Measurements from ENCODE around the gene NPEPPS.

NPEPPS gene

DNA sequence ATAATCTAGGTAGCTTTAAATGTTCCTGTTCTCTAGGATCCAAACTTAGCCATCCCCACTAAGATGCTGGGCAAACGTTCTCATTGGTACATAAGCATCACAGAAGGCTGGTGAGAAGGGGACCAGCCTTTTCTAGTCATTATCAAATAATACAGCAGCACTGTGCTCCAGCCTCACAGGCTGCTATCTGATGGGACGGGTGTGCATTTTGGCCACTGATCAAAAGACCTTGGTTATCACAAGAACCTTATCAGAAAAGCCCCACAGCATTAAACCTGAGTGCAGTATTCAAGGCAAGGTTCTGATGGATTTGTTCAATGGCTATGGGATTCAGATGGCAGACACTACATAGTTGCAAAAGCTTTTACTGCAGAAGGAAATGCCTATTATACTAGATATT lies 99.7 kb downstream of the NPEPPS start:
- DNase-seq: no peak

DNA sequence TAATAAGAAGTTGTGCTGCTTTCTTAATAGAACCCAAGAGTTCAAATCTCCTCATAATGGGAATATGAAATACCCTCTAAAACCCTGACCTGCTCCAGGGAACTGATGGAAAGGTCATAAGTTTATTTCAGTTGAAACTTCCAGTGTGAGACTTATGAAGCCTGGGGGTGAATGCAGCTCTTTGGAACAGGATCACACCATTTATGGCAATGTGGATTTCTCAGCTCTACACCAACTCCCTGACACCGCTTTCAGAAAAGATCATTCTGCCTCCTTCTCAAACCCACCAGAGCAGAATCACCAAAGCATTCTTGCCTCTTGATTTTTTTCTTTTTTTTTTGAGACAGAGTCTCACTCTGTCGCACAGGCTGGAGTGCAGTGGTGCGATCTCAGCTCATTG lies 102.1 kb downstream of the NPEPPS start:
- no peak for DNase-seq

DNA sequence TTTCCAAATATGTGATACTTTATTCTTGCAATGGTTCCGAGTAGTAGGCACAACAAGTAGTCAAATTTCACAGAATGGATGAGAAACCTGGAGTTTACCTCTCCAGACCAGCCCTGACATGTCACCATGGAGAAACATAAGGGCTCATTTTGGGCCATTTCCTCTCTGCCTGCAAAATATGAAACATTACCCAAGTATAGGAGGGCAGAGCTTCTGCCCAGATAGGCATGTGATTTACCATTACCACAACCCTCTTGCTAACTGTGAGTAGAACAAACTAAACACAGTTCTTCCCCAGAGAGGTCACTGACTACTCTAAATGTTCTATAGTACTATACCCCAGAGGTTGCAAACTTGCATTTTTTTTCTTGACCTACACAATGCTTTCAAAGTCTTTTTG lies 103.1 kb downstream of the NPEPPS start:
- DNase-seq: no peak

DNA sequence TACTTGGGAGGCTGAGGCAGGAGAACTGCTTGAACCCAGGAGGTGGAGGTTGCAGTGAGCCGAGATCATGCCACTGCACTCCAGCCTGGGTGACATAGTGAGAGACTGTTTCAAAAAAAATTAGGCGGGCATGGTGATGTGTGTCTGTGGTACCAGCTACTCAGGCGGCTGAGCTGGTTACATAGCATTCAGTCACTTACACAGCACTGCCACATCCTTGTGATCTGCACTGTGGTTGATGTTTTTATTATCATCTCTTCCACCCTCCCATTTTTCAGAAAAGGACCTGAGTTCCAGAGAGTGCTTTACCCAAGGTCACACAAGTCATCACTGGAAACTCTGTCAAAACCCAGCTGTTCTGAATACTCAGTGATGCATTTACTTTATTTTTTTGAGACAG lies 104.0 kb downstream of the NPEPPS start:
- no peak for DNase-seq

DNA sequence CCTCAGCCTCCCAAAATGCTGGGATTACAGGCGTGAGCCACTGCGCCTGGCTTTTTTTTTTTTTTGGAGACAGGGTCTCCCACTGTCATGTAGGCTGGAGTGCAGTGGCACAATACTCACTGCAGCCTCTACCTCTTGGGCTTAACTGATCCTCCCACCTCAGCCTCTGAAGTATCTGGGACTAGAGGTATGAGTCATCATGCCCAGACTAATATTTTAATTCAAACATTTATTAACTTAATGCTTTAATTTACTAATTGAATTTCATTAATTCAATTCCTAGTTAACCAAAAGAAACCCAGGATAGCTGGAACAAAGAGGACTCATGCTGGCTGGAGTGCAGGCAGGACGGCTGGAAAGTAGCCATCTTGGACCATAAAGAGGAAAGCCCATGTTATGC lies 104.8 kb downstream of the NPEPPS start:
- DNase-seq: no peak

DNA sequence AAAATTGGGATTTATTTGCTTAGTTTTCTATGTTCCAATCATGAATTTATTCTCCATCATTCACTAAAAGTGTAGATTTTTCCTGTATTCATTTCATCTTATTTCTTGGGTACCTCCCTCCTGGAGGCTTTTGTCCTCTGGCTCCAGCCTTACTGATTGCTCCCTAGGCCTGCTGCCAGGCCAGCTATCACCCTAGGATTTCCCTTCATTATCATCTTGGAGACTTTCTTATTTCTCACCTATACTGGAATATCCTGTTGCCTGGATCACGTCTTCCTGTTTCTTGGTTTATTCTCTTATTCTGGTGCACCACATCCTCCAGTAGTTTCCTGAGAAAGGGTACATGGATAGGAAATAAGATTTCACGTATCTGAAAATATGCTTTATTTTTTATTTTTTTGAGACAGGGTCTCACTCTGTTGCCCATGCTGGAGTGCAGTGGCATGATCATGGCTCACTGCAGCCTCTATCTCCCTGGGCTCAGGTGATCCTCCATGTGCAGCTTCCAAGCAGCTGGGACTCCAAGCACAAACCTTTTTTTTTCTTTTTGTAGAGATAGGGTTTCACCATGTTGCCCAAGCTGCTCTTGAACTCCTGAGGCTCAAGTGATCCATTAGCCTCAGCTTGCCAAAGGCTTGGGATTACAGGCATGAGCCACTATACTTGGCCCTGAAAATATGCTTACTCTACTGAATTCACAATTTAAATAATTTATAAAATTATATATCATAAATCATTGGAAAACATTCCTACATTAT lies 105.5 kb downstream of the NPEPPS start:
- no peak for DNase-seq

DNA sequence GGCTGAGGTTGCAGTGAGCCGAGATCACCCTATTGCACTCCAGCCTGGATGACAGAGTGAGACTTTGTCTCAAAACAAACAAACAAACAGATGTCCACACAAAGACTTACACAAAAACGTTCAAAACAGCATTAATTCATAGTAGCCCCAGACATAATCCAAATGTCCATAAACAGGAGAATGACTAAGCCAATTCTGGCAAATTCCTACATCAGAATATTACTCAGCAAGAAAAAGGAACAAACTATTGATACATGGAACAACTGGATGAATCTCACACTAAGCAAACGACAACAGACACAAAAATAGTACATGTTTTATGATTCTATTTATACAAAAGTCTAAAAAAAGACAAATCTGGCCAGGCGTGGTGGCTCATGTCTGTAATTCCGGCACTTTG lies 108.0 kb downstream of the NPEPPS start:
- no peak for DNase-seq

DNA sequence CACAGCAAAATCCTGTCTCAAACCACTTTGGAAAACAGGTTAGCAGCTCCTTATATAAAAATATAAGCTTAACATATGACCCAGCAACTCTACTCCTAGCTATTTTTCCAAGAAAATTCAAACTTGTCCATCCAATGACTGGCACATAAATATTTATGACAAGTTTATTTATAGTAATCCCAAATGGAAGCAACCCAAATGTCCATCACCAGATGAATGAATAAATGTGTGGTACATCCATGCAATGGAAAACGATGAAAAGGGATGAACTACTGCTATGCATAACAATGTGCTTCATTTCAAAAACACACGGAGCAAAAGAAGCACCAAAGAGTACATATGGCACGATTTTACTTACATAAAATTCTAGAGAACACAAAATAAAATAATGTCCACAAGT lies 109.2 kb downstream of the NPEPPS start:
- no peak for DNase-seq

DNA sequence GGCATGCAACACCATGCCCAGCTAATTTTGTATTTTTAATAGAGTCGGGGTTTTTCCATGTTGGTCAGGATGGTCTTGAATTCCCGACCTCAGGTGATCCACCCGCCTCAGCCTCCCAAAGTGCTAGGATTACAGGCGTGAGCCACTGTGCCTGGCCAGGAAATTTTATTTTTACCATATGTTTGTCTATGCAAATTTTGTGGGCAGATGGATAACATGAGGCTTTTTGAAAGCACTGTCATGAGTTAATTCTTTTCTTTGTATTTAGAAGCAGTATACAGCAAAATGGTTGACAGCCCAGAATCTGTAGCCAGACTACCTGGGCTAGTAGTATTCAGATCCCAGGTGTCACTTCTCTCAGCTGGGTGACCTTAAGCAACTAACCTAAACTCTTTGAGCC lies 110.3 kb downstream of the NPEPPS start:
- DNase-seq: no peak

DNA sequence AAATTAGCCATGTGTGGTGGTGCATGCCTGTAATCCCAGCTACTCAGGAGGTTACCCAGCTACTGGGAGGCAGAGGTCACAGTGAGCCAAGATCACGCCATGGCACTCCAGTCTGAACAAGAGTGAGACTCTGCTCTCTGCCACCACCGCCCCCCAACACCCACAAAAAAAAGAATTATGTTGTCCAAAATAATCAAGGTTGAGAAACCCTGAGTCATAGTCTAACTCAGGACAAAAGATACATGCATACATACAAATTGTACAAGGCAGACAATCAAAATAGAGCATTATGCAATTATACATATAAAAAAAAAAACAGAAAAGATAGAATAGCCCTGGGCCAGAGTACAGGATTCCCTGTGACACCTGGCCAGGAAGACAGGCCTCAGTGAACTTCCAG lies 112.2 kb downstream of the NPEPPS start:
- no peak for DNase-seq

DNA sequence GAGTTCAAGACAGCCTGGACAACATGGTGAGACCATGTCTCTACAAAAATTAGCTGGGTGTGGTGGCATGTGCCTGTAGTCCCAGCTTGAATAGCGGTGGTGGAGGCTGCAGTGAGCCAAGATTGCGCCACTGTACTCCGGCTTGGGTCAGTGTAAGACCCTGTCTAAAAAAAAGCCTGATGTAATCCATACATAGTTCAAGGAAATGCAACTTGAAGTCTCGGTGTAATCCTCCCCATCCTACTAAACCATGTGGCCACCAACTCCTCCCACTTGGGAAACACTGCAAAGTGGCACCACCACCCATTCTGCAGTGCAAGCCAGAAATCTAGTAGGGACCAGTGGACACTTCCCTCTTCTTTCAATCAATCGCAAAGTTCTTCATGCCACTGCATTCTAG lies 113.4 kb downstream of the NPEPPS start:
- DNase-seq: no peak

DNA sequence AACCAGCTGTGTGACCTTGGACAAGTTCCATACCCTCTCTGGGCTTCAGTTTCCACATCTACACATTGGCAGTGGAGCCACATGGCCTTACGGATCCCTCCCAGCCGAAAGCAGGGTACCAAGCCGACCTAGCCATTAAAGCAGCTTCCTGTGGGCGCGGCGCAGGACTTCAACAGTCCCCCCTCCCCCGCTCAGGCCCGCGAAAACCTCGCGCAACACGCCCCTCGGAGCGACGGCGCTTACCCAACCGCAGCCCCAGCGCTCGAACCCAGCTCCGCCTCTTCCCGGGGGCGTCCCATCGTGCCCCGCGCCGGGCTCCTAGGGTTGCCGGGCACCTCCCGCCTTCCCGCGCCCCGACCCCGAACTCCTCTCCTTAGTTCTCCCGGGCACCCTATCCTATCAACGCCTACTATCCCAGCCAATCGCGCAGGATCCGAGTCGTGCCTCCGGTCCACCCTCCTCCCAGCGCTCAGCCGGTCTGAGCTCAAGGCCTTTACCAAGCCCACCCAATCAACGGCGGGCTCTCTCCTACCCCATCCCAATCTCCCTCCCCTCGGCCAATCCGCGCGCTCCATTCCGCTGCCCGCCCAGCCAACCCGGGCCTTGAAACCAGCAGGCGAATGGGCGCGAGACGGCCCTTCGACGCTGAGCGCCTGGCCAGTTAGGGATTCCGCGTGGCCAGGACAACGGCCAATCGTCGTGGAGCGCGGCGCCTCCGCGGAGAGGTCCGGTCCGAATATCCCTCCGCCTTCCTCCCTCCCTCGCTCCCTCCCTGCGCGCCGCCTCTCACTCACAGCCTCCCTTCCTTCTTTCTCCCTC lies 118.5 kb downstream of the NPEPPS start, which contains the start of gene KPNB1:
Gene KPNB1, plus strand, starts transcription at position 767 of the 819 bp plus-strand sequence. CDS start 326 bp downstream, outside the sequence.
- DNase-seq: peak; percentile 82 to 98

DNA sequence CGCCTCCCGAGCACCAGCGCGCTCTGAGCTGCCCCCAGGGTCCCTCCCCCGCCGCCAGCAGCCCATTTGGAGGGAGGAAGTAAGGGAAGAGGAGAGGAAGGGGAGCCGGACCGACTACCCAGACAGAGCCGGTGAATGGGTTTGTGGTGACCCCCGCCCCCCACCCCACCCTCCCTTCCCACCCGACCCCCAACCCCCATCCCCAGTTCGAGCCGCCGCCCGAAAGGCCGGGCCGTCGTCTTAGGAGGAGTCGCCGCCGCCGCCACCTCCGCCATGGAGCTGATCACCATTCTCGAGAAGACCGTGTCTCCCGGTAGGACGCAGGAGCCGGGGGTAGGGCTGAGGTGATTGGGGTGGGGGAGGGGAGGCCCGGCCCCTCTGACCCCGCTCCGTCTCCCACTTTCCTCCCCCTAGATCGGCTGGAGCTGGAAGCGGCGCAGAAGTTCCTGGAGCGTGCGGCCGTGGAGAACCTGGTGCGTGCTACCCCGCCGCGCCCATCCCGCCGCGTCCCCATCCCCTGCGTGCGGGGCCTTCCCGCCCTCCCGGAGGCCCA lies 119.1 kb downstream of the NPEPPS start:
- DNase-seq: peak in 1 of 2 donors; percentile 69

DNA sequence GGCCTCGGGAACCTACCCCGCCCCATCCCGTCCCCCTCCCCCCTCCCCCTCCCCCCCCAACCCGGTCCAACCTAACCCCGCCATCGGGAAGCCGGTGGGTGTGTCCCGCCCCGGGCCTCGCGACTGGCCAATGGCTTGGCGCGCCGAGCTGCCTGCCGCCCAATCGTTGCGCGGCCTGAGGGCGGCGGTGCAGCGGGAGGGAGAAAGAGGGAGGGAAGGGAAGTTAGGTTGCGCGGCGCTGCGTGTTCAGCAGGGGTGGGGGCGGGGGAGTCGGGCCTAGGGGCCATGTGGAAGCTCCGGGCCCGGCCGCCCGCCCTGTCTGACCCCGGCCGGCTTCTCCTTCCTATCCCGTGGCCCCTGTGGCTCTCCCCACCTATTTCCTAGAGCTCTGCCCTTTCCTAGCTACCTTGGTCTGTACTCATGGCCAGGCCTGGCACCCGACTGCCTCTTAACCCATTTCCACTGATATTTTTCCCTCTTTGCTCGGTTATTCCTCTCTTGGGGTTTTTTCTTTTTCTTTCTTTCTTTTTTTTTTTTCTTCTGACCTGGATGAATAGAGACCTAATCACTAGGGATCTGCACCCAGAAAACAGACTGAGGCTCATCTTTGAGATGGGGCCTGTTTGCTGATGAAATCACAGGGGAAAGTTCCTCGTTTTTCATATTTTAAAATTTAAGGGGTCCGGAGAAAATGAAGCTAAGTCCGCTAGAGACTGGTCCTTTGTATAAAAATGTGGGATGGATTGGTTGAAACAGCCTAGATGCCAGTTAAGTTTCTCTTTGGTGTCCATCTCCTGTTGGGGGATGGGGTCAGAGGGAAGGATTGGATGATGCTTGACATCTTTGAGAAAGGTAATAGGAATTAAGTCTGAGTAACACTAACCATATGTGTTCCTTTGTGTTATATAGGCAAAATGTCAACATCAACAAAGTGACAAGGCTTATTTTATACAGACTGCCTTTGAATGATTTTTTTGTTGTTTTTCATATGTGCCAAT lies 119.9 kb downstream of the NPEPPS start:
- DNase-seq: peak in 1 of 2 donors; percentile 83

DNA sequence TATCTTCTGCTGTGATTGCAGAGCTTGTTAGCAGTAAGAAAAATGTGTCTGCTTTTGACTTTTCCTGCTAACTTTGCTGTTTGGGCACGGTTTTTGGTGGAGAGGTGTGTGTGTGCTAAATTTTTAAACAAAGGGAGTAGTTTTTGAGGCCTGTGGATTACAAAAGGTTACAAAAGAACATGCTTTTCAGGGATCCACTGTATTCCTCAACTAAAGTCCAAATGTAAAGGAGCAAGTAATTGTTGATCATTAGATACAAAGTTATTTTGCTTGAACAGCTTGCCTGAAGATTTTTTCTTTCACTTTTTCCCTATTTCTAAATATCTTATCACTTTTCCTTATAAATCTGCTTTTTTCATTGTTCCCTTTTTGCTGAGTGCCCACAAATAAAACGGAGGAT lies 120.8 kb downstream of the NPEPPS start:
- DNase-seq: no peak

DNA sequence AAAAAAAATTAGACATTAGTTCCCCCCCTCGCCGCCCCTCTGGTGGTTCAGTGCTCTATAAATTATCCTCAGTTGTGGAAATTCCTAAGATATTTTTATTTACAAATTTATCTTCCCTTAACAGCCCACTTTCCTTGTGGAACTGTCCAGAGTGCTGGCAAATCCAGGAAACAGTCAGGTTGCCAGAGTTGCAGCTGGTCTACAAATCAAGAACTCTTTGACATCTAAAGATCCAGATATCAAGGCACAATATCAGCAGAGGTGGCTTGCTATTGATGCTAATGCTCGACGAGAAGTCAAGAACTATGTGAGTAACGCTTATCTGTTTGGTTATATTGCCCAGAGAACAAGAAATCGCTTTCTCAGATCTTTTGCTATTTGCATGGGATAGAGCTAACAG lies 121.7 kb downstream of the NPEPPS start:
- no peak for DNase-seq

DNA sequence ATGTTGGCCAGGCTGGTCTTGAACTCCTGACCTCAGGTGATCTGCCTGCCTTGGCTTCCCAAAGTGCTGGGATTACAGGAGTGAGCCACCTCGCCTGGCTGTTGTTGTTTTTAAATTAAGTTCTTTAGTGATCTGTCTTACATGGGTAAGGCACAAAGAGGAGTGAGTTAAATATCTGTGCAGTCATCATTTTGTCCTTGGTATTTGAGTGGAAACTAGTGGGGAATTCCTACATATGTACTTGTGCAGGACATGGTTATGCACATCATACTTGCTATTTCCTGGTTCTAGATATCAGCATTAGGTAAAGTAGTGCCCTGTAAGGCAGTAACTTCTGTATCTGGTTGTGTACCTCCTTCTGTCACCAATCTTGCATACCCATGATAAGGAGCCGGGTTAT lies 122.5 kb downstream of the NPEPPS start:
- no peak for DNase-seq

DNA sequence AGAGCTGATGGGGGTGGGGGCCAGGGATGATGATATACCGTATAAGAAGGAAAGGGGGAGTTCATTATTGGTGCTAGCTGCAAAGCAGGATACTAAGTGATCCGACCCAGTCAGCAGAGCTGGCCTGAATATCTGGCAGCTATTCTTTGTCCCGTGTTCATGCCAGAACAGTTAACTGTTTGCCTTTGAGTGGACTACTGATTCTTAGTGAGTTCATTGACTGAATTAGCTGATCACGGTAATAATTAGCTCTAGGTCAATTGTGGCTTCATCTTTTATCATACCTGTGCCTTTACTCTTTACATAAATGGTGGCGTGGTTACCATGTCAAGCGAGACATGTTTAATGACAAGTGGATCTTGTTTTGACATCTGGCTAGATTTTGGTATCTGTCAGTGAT lies 124.1 kb downstream of the NPEPPS start:
- no peak for DNase-seq

DNA sequence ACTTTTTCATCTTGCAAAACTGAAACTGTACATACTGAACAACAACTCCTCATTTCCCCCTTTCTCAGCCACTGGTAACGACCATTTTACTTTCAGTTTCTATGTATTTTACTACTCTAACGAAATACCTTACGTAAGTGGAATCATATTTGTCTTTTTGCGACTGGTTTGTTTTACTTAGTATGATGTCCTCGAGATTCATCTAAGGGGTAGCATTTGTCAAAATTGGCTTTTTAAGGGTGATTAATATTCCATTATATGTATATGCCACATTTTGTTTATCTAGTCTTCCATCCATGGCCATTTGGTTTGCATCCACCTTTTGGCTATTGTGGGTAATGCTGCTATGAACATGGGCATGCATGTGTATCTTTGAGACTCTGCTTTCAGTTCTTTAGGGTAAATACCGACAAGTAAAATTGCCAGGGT lies 129.2 kb downstream of the NPEPPS start:
- DNase-seq: peak in 1 of 2 donors; percentile 82

DNA sequence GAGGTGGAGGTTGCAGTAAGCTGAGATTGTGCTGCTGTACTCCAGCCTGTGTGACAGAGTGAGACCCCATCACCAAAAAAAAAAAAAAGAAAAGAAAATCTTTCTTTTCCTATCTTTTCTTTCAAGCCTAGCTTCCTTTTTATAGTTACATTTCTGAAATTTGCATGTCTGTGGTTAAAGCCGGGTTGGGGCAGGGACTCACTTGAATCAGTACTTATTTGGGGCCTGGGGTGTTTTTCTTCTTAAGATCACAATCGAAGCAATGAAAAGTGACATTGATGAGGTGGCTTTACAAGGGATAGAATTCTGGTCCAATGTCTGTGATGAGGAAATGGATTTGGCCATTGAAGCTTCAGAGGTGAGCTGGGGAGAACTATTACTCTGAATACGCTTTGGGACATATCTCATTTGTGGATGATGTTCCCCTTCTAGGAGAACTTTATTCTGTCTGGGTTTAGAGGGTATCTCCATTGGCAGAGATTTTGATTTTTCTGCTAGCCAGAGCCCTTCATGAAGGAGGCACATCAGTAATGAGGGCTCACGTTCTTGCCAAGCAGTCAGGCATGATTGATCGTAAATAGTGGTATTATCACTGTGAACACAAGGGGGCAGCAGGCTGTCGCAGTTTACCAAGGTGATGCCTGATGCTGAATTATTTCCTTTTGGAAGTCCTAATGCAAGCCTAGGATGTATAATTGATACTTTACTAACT lies 133.2 kb downstream of the NPEPPS start:
- peak in 1 of 2 donors; percentile 55 for DNase-seq

DNA sequence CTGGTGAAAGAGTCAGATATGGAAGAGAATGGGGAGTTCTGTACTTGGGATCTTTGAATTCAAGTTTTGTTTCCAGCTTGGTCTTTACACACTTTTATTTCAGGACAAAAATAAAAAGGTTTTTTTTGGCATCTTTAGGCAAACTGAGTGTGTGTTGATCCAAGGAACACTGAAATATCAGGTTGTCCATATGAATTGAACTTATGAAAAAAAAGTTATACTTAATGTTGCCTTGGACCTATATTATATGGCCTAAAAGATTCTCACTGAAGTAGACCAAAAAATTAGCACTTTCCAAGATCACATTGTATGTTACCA lies 133.7 kb downstream of the NPEPPS start:
- no peak for DNase-seq

DNA sequence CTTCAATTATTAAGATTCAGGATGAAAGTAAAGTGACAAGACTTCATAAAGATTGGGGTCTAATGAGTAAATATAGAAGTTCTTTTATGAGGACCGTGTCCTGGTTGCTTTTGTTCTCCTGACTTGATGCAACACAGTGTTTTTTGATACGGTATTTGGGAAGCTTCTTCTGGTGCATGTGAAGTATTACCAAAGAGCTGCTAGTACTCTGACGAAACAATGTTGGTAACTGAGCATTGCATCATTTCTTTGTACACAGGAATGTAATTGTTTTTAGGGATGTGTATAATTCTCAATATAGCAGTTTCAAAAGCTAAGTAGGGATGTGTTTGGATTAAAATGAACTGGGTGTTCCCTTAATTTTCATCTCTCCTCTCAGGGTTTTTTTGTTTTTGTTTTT lies 134.7 kb downstream of the NPEPPS start:
- DNase-seq: no peak

Data from bone marrow (tissue), 2 donors.